H7 (cell line): Measurements from ENCODE around the gene FGGY. TPM values are rescaled to one million over a fixed set of nuclear protein-coding genes. Genes with fewer than 3 reads are reported as not detected.
"Not testable (repeated sequence)": the region's sequence is repeated elsewhere in the genome, so short reads cannot be mapped to it uniquely, and the experiment has no call there.

ENCODE experiments used
- DNase-seq: peaks from one replicate; pipeline ENCODE4 v3.0.0; 2012
- H3K27me3 ChIP-seq: 2 replicates; pipeline ENCODE4 v1.6.0; 2011; ENCODE audit warnings: mild to moderate bottlenecking, low read length; ENCODE audit not compliant: control insufficient read depth, insufficient read depth
- H3K36me3 ChIP-seq: replicated peaks from 2 replicates; pipeline ENCODE4 v1.5.1; 2011; ENCODE audit warnings: low read length; ENCODE audit not compliant: control insufficient read depth, insufficient read depth
- H3K4me3 ChIP-seq: 2 replicates; pipeline ENCODE4 v1.5.1; 2011; ENCODE audit warnings: low read depth, mild to moderate bottlenecking, control low read depth, low read length, moderate library complexity; ENCODE audit not compliant: insufficient read depth
- total RNA-seq: library from RNA; depleted of rRNA; stranded (reverse); fragments of >200 nt; shearing (Covaris generic); gene quantifications from 2 replicates; pipeline ENCODE4 v1.2.3, GENCODE V29; 2014

FGGY gene
- total RNA-seq, 1 experiment from 2014 or later = 19.2 TPM

DNA sequence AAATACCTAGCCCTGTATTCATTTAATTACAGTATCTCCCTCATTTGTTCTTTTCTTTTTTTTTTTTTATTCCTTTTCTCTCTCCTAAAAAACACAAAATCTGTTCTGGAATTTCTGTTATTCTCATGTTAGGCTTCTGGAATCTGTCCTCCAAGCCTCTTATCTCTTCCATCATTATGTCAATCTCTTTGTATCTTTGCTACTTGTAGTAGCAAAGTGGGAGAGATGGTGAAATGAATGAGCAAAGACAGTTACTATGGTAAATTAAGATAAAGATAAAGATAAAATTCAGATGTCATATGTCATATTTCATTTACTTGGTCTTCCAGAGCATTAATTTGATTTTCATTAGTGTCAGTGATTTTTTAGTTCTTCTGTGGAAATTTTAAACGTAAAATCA is 155.1 kb downstream of the FGGY start:
- Histone ChIP-seq H3K27me3 (no peaks in the 10 kb centered on the region), H3K4me3 (no peak overlapping the region), H3K36me3 (no peaks in the 10 kb centered on the region)
- DNase-seq = no peak

DNA sequence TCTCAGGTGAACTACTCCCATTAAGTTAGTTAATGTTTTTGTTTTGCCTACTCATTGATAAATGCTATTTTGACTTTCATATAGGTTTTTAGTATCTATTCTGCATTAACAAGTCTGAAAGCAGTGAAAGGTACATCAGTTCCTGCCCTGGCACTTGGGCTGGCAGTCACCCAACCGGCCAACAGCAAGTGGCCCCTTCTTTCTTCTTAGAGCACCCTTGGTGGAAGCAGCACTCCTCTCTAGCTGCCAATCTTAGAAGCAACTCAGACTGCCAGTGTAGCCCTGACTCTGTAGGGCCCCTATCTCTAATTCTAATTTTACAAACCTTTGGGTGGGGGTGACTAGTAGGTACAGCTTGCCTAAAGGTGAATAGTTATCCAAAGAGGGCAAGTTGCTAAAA is 155.7 kb downstream of the FGGY start:
- no peaks in the 10 kb centered on the region for H3K36me3 ChIP-seq
- no peak overlapping the region for H3K4me3 ChIP-seq
- no peaks in the 10 kb centered on the region for H3K27me3 ChIP-seq
- no peak for DNase-seq

DNA sequence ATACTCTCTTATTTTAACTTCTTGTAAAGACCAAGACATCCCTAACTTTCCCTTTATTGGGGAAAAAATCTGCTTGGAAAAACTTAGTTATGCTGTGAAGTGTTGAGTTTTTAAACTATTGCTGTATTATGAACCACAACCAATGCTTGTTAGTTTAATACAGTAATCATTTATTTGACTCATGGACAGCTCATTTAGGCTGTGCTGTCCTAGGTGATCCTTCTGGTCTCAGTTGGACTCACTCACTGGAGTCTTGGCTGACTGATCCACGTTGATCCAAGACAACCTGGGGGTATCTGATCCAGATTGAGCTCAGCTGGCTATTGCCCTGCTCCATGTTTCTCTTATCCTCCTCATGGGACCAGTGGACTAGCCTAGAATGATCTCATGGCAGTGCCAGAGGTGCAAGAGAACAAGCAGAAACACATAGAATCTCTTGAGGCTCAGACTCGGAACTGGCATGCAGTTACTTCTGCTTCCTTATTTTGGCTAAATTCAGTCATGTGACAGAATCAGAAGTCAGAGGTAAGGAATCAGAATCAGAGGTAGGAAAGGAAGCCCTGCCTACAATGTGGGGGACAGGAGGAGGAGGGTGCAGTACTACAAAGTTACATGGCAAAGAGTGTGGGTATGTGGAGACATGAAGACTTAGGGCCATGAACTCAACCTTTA is 156.5 kb downstream of the FGGY start:
- DNase-seq = no peak
- H3K27me3 ChIP-seq = no peaks in the 10 kb centered on the region
- H3K36me3 ChIP-seq = no peaks in the 10 kb centered on the region
- H3K4me3 ChIP-seq = no peak overlapping the region

DNA sequence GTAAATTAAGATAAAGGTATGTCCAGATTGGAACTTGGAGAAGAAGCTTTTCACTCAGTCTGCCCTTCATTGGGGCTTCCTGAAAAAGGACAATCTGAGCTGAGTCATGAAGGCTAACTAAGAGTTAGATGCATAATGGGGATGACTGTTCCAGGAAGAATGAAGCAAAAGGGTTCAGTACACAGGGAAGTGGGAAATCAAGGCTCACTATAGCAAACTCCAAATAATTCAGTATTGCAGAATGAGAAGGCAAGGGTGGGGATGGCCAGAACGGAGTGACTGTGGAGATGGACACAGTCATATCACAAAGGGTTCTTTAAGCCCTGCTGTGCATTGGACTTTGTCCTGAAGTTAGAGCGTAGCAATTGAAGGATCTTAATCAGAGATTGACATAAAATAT is 158.3 kb downstream of the FGGY start:
- no peak for DNase-seq
- H3K36me3 ChIP-seq = no peaks in the 10 kb centered on the region
- H3K4me3 ChIP-seq = no peak overlapping the region

DNA sequence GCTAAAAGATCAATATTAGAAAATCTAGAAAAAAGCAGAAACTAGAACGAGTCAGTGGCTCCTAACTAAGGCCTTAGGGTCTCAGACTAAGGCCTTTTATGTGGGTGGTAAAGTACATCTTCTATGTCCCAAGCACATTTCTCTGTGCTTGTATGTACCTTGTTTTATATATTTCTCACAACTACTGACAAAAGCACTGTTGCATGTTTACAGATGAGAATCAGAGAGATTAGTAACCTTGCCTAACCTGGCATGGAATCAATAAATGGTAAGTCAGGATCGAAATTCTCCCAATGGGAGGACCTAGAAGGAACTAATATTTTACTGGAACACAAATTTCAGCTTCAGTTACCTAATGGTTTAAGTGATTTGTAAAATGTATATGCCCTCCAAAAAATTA is 160.9 kb downstream of the FGGY start:
- Histone ChIP-seq H3K36me3 (no peaks in the 10 kb centered on the region), H3K4me3 (no peak overlapping the region), H3K27me3 (no peaks in the 10 kb centered on the region)
- no peak for DNase-seq

More for the DNA sequence above, 158.3 kb downstream of the FGGY start:
- no peaks in the 10 kb centered on the region for H3K27me3 ChIP-seq

DNA sequence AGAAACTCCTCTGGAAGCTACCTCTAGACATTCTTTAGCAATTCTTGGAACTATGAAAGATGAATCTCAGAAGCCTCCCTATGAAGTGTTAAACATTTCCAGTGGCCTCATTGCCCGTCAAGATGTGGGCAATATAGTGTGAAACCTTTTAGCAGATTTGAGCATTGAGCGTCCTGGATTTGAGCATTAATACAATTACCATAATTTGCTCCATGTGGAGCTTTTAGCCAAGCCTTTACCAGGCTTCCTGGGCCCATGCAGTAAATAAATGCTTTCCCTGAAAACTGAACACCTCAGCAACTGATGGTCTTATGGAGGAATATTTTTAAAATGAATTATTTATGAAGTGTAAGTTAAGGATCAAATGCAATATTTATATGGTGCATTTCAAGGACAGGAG is 162.0 kb downstream of the FGGY start:
- Histone ChIP-seq H3K27me3 (no peaks in the 10 kb centered on the region), H3K4me3 (no peak overlapping the region), H3K36me3 (no peaks in the 10 kb centered on the region)
- no peak for DNase-seq

DNA sequence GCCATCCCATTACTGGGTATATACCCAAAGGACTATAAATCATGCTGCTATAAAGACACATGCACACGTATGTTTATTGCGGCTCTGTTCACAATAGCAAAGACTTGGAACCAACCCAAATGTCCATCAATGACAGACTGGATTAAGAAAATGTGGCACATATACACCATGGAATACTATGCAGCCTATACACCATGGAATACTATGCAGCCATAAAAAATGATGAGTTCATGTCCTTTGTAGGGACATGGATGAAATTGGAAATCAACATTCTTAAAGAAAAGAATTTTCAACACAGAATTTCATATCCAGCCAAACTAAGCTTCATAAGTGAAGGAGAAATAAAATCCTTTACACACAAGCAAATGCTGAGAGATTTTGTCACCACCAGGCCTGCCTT is 166.0 kb downstream of the FGGY start:
- not testable (repeated sequence) for H3K4me3 ChIP-seq, H3K36me3 ChIP-seq, H3K27me3 ChIP-seq, DNase-seq

DNA sequence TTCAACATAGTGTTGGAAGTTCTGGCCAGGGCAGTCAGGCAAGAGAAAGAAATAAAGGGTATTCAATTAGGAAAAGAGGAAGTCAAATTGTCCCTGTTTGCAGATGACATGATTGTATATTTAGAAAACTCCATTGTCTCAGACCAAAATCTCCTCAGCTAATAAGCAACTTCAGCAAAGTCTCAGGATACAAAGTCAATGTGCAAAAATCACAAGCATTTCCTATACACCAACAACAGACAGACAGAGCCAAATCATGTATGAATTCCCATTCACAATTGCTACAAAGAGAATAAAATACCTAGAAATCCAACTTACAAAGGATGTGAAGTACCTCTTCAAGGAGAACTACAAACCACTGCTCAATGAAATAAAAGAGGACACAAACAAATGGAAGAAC is 168.6 kb downstream of the FGGY start:
- H3K4me3 ChIP-seq, H3K36me3 ChIP-seq, H3K27me3 ChIP-seq, DNase-seq: not testable (repeated sequence)

DNA sequence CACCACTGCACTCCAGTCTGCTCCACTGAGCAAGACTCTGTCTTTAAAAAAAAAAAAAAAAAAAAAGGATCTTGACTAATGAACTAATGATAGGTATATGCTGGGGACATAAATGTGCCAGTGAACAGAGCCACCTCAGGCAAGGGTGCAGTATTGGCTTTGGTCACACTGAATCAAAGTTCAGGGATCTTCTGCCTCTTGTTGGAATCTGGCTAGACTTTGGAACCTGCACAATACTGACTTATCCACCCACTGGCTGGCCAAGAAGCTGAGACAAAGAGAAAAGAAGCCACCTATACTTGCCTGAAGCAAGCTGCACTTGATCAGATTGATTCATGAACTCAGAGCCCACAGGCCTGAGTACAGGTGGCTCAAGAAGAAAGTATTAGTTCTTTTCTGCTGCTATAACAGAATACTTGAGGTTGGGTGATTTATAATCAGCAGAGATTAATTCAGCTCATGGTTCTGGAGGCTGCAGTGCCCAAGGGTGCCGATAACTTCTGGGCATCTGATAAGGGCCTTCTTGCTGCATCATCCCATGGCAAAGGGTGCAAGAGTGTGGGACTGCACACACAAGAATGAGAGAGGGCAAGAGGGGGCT is 172.0 kb downstream of the FGGY start:
- H3K4me3 ChIP-seq = no peak overlapping the region
- DNase-seq = no peak
- no peaks in the 10 kb centered on the region for H3K27me3 ChIP-seq
- no peaks in the 10 kb centered on the region for H3K36me3 ChIP-seq

DNA sequence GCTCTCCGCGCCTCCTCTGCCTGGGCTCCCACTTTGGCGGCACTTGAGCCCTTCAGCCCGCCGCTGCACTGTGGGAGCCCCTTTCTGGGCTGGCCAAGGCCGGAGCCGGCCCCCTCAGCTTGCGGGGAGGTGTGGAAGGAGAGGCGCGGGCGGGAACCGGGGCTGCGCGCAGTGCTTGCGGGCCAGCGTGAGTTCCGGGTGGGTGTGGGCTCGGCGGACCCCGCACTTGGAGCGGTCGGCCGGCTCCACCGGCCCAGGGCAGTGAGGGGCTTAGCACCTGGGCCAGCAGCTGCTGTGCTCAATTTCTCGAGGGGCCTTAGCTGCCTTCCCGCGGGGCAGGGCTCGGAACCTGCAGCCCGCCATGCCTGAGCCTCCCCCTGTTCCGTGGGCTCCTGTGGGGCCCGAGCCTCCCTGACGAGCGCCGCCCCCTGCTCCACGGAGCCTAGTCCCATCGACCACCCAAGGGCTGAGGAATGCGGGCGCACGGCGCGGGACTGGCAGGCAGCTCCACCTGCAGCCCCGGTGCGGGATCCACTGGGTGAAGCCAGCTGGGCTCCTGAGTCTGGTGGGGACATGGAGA is 175.2 kb downstream of the FGGY start:
- not testable (repeated sequence) for H3K36me3 ChIP-seq, H3K27me3 ChIP-seq, DNase-seq, H3K4me3 ChIP-seq

DNA sequence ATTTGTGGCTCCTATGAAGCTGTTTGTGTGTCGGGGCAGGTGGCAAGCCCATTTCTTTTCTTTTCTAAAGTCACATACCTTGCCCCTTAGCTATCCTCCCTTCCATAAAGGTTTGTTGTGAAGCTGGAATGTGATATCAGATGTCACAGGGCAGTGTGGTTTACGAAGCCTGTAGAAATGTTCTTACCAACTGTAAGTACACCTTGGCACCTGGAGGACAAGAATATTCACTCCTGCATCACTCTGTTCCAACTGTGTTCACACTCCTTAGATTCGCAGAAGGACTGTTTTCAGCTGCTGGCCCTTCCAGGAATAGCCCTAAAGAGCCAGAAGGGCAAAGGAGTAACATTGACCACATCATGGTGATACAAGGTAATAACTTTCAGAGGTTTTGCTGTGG is 176.9 kb downstream of the FGGY start:
- DNase-seq = no peak
- no peaks in the 10 kb centered on the region for H3K27me3 ChIP-seq
- no peaks in the 10 kb centered on the region for H3K36me3 ChIP-seq
- H3K4me3 ChIP-seq = no peak overlapping the region

DNA sequence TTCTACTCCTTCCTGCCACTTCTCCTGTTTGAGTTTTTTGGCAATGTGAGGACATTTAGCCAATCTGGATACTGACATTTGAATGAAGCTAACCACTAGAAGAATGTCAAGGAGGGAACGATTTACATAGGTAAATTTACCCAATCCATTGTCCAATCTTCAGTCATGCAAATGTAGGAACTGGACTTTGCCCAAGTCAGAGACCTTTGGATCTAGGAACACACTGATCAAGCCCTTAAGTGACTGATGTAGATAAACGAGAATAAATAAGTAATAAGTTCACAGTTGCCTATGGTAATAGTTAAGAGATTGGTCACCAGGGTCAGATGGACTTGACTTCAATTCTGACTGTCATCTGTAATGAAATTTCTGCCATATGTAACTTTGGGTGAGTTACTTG is 177.6 kb downstream of the FGGY start:
- H3K36me3 ChIP-seq = no peaks in the 10 kb centered on the region
- H3K27me3 ChIP-seq = no peaks in the 10 kb centered on the region
- DNase-seq = no peak
- H3K4me3 ChIP-seq = no peak overlapping the region

DNA sequence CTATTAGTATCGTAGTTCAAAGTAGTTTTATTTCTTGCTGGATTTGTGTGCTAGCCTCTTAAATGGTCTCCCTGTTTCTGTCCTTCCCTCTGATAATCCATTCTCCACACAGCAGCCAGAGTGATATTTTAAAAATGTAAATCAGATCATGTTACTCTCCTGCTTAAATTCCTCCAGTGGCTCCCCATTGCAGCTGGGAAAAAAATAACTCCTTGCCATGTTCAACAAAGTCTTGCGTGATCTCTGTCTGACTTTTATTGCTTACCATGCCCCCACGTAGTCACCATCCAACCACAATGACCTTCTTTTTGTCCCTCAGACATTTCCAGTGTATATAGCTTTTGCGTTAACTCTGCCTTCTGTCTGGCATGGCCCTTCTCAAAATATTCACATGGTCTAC is 178.8 kb downstream of the FGGY start:
- Histone ChIP-seq H3K4me3 (no peak overlapping the region), H3K36me3 (no peaks in the 10 kb centered on the region), H3K27me3 (no peaks in the 10 kb centered on the region)
- no peak for DNase-seq

DNA sequence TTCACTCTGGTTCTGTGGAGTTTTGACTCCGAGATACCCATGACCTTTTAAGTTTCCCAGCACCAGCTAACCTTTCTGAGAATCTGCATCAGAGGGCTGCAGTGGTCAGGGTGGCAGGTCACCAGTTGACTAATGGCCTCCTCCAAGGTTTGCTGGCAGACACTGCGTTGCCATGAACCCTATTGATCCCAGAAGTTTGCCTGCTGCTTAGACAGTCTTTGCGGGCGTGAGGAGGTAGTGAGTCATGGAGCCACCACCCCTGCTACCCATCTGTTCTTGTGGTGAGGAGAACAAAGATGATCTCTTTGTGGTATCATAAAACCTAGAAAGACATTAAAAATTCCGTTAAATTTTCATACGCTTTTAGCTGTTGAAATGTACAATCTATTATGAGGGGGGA is 180.4 kb downstream of the FGGY start:
- Histone ChIP-seq H3K36me3 (no peaks in the 10 kb centered on the region), H3K4me3 (no peak overlapping the region)
- no peak for DNase-seq

DNA sequence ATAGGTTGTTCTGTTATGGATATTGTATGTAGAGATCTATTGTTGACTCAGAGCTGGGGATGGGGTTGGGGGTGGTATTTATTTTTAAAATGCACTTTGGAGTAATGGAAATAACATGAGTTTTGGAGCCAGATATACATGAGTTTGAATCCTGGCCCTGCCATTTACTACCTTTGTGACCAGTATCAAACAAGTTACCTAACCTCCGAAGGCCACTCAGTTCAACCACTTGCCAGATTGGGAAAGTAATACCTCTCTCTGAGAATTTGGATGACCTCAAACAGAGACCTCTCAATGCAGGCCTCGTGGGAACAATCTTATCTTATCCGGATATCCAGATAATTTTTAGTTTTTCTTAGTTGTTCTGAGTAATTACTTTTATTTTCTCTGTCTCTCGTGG is 181.0 kb downstream of the FGGY start:
- no peaks in the 10 kb centered on the region for H3K27me3 ChIP-seq
- no peak for DNase-seq
- H3K36me3 ChIP-seq = no peaks in the 10 kb centered on the region
- no peak overlapping the region for H3K4me3 ChIP-seq

More for the DNA sequence above, 180.4 kb downstream of the FGGY start:
- no peaks in the 10 kb centered on the region for H3K27me3 ChIP-seq
